A549 (cell line): ENCODE results near the gene BLMH. TPM values are rescaled to one million over a fixed set of nuclear protein-coding genes. Genes with fewer than 3 reads are reported as not detected.
A peak's percentile ranks its signal among the peaks of the same experiment; 100 is the strongest.

Source experiments
- ATAC-seq, 2 experiments: fragments of 200-7000 bp in 1 of 2; fragments of >200 bp in 1 of 2; cut with Nextera tagmentation in 1 of 2; cut with Tn5 transposase in 1 of 2; 3 replicates each; pipeline versions ENCODE4 v1.8.0 to v1.9.1; 2018 to 2020; ENCODE audit warnings: mild to moderate bottlenecking in 1 of 2, moderate library complexity in 1 of 2
- CTCF ChIA-PET: fragments of 300-600 bp; sonication (Branson Sonifier 250); formaldehyde crosslinking; extraction: SDS; loops from one replicate; lab custom pipeline; 2021; ENCODE audit warnings: antibody characterized with exemption, inconsistent platforms; lab: Yijun Ruan, JAX
- POLR2A ChIA-PET: fragments of 350-600 bp; formaldehyde crosslinking; extraction: SDS; loops from one replicate; lab custom pipeline; 2021; ENCODE audit warnings: antibody characterized with exemption, inconsistent platforms; lab: Yijun Ruan, JAX
- DNase-seq, 2 experiments: peaks; one replicate each; pipeline versions ENCODE4 v3.0.0 to v3.0.0-alpha.2; 2011 to 2016; ENCODE audit warnings: low read depth in 1 of 2, low spot score in 1 of 2
- FAIRE-seq: peaks from 2 replicates; lab custom pipeline; 2011; peaks lifted over from hg19 to GRCh38; lab: Jason Lieb, UNC
- H3K27ac ChIP-seq, 2 experiments: fragments of >200 bp; sonication (Bioruptor Twin); formaldehyde crosslinking; 3 replicates each; pipeline ENCODE4 v1.5.1; 2016 to 2017
- H3K4me1 ChIP-seq: fragments of >200 bp; sonication (Bioruptor Twin); formaldehyde crosslinking; 3 replicates; pipeline ENCODE4 v1.6.1; 2016
- H3K4me2 ChIP-seq: fragments of >200 bp; sonication (Bioruptor Twin); formaldehyde crosslinking; 3 replicates; pipeline ENCODE4 v1.6.1; 2016
- H3K4me3 ChIP-seq: fragments of >200 bp; sonication (Bioruptor Twin); formaldehyde crosslinking; 3 replicates; pipeline ENCODE4 v1.5.1; 2016
- H3K9me3 ChIP-seq: fragments of >200 bp; sonication (Bioruptor Twin); formaldehyde crosslinking; 3 replicates; pipeline ENCODE4 v1.6.1; 2016
- CEBPB ChIP-seq, 2 experiments: fragments of >200 bp in 1 of 2; sonication (Bioruptor Twin) in 1 of 2; formaldehyde crosslinking in 1 of 2; IDR thresholded peaks; 2 replicates each; pipeline ENCODE4 v1.6.1; 2012 to 2016
- CTCF ChIP-seq: fragments of >200 bp; sonication (Bioruptor Twin); formaldehyde crosslinking; IDR thresholded peaks from 3 replicates; pipeline ENCODE4 v1.5.1; 2016
- ELK1 ChIP-seq: fragments of 150-350 bp; IDR thresholded peaks from 2 replicates; pipeline ENCODE4 v1.6.1; 2014; ENCODE audit warnings: low read depth, mild to moderate bottlenecking, low read length
- EP300 ChIP-seq, 2 experiments: fragments of >200 bp; sonication (Bioruptor Twin); formaldehyde crosslinking; IDR thresholded peaks; 2 replicates in 1 of 2; 3 replicates in 1 of 2; pipeline ENCODE4 v1.6.1; 2016 to 2017
- ESRRA ChIP-seq: fragments of 150-350 bp; IDR thresholded peaks from 2 replicates; pipeline ENCODE4 v1.6.1; 2014; ENCODE audit warnings: mild to moderate bottlenecking, low read length, borderline replicate concordance
- FOXS1 ChIP-seq: fragments of 250-450 bp; sonication (Bioruptor Pico); IDR thresholded peaks from 2 replicates; pipeline ENCODE4 v1.5.0; 2020; ENCODE audit warnings: mild to moderate bottlenecking, moderate library complexity
- HOXA7 ChIP-seq: fragments of 250-450 bp; sonication (Bioruptor Pico); IDR thresholded peaks from 2 replicates; pipeline ENCODE4 v1.5.0; 2020; ENCODE audit warnings: mild to moderate bottlenecking, moderate library complexity
- KDM5A ChIP-seq: fragments of 200-600 bp; sonication (generic); IDR thresholded peaks from 2 replicates; pipeline ENCODE4 v1.6.1; 2016; ENCODE audit warnings: antibody characterized with exemption, mild to moderate bottlenecking
- MAFK ChIP-seq: fragments of 450-650 bp; IDR thresholded peaks from 2 replicates; pipeline ENCODE4 v1.6.1; 2014; ENCODE audit not compliant: partially characterized antibody
- MAZ ChIP-seq: fragments of 150-350 bp; IDR thresholded peaks from 2 replicates; pipeline ENCODE4 v1.6.1; 2014; ENCODE audit warnings: antibody characterized with exemption, low read depth, low read length, borderline replicate concordance
- MYC ChIP-seq: IDR thresholded peaks from 2 replicates; pipeline ENCODE4 v1.6.1; 2012; ENCODE audit warnings: mild to moderate bottlenecking, inconsistent platforms, low read length, improper control_type of control experiment, borderline replicate concordance
- NFE2L2 ChIP-seq: fragments of 150-350 bp; conservative IDR thresholded peaks from 2 replicates; pipeline ENCODE4 v1.6.1; 2014; ENCODE audit warnings: low read length
- PBX3 ChIP-seq: IDR thresholded peaks from 2 replicates; pipeline ENCODE4 v1.6.1; 2012
- RAD21 ChIP-seq, 2 experiments: fragments of >200 bp in 1 of 2; sonication (Bioruptor Twin) in 1 of 2; formaldehyde crosslinking in 1 of 2; IDR thresholded peaks in 1 of 2; conservative IDR thresholded peaks in 1 of 2; 2 replicates in 1 of 2; 3 replicates in 1 of 2; pipeline ENCODE4 v1.6.1; 2012 to 2018; ENCODE audit warnings: inconsistent platforms in 1 of 2
- RNF2 ChIP-seq: fragments of 200-600 bp; sonication (generic); IDR thresholded peaks from 2 replicates; pipeline ENCODE4 v1.6.1; 2016; ENCODE audit warnings: low read depth, mild to moderate bottlenecking, antibody characterized with exemption, moderate library complexity, borderline replicate concordance
- TP53 ChIP-seq: fragments of 250-450 bp; sonication (Bioruptor Pico); IDR thresholded peaks from 2 replicates; pipeline ENCODE4 v1.5.0; 2021; ENCODE audit warnings: mild to moderate bottlenecking, moderate library complexity
- ZC3H11A ChIP-seq: fragments of 450-650 bp; IDR thresholded peaks from 2 replicates; pipeline ENCODE4 v1.6.1; 2014; ENCODE audit warnings: antibody characterized with exemption, mild to moderate bottlenecking
- WGBS: methylation state at CpG from one replicate; pipeline ENCODE4 v1.1.6; 2017; ENCODE audit errors: missing lambda C conversion rate; 5-methylcytosine and 5-hydroxymethylcytosine counted together
- polyA plus RNA-seq, 4 experiments: library from polyadenylated mRNA; depleted of rRNA in 3 of 4; stranded (reverse); fragments of >200 nt; fragmentation: RNase III in 1 of 4; extraction: RNeasy Plus Mini Kit Qiagen cat#74134 plus additional on column Dnase treatment in 1 of 4; gene quantifications; 2 replicates in 3 of 4; 3 replicates in 1 of 4; pipeline ENCODE4 v1.2.3, GENCODE V29; 2011 to 2017
- TF ChIP-seq, protein P1 (sequence below): fragments of 250-450 bp; sonication (Bioruptor Pico); IDR thresholded peaks from 2 replicates; pipeline ENCODE4 v1.5.0; 2020; ENCODE audit warnings: low read depth, mild to moderate bottlenecking, moderate library complexity
- TF ChIP-seq, protein P2 (sequence below): fragments of 450-650 bp; IDR thresholded peaks from 2 replicates; pipeline ENCODE4 v1.6.1; 2014; ENCODE audit warnings: antibody characterized with exemption

Gene BLMH
- polyA plus RNA-seq, 2 of the 4 experiments (the other 2 are of a cell fraction): 38.5 to 66.4 TPM

DNA sequence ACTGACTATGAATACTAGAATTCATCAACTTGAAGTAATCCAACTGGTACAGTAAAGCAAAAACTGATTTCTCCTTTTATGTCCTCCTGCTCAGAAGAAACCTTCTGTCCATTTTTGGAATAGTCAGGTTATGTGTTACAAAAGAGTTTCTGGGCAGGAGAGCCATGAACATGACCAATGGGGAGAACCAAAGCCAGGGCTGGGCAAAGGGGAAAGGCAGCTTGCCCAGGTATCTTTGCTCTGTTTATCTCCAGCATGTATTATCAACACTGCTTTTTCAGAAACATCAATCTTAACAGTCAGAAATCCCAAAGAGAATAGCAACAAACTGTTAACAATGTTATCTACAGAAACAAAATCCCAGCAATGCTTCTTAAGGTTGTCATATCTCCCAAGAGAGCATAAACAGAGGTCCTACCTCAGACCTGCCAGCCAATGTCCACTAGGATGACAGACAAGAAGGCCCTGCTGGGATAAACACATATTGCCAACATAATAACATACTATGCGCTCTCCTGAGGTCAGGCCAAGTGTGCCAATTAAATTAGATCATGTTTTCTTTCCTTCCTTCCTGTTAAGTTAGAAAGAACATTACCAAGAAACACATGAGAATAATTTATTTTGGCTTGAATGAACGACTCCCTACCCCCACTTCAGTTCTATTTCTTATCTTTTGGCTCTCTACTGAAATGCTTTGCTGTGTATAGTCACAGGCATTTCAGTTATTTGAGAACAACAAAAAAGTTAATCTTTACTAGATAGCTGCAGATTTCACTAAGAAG lies 28.0 kb downstream of the BLMH start:
- POLR2A ChIA-PET: no interaction called here
- DNase-seq (peak in 1 of 2 experiments; percentile 9), ATAC-seq (peak in 1 of 2 experiments; percentile 82; a peak in 3 of 6 replicates), FAIRE-seq (peak; percentile 85)
- H3K4me1 ChIP-seq: peaks cover 24% of the 10 kb centered on the region
- no peak overlapping the region for H3K4me3 ChIP-seq
- CTCF ChIA-PET: interaction anchor here (0.6 to 1.3 kb wide), 3 partner anchors 14 to 436 kb away, joined by 3 to 5 read pairs (median 3); no protein-coding TSS in a partner anchor
- TF ChIP-seq FOXS1 (CRISPR knock-in tag) (no peak), ZC3H11A (no peak), RNF2 (no peak), MAFK (no peak), MYC (no peak), EP300 (IDR thresholded peaks at IDR 0.05) (no peak), CEBPB (IDR thresholded peaks at IDR 0.05) (no peak), TP53 (CRISPR knock-in tag) (no peak), NFE2L2 (no peak), KDM5A (no peak), RAD21 (conservative IDR thresholded peaks at IDR 0.05 in 1 of 2, IDR thresholded peaks at IDR 0.05 in 1 of 2) (no peak), ESRRA (no peak), ELK1 (no peak), HOXA7 (CRISPR knock-in tag) (no peak), MAZ (no peak), CTCF (no peak)
- TF ChIP-seq, protein P1, sequence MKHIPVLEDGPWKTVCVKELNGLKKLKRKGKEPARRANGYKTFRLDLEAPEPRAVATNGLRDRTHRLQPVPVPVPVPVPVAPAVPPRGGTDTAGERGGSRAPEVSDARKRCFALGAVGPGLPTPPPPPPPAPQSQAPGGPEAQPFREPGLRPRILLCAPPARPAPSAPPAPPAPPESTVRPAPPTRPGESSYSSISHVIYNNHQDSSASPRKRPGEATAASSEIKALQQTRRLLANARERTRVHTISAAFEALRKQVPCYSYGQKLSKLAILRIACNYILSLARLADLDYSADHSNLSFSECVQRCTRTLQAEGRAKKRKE (CRISPR knock-in tag): no peak
- TF ChIP-seq, protein P2, sequence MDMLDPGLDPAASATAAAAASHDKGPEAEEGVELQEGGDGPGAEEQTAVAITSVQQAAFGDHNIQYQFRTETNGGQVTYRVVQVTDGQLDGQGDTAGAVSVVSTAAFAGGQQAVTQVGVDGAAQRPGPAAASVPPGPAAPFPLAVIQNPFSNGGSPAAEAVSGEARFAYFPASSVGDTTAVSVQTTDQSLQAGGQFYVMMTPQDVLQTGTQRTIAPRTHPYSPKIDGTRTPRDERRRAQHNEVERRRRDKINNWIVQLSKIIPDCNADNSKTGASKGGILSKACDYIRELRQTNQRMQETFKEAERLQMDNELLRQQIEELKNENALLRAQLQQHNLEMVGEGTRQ: no peak
- H3K4me2 ChIP-seq: peak overlapping the region; percentile 57
- no peaks in the 10 kb centered on the region for H3K9me3 ChIP-seq
- peak overlapping the region; percentile 33 to 50; a peak in 5 of 6 replicates for H3K27ac ChIP-seq
- WGBS: 39% methylated on average over 2 of the region's 2 CpGs

- no peak for DNase-seq
- FAIRE-seq: no peak
- Histone ChIP-seq H3K27ac (no peak overlapping the region), H3K4me1 (no peaks in the 10 kb centered on the region), H3K4me2 (no peak overlapping the region), H3K9me3 (no peaks in the 10 kb centered on the region), H3K4me3 (no peak overlapping the region)
- no peak for ATAC-seq
- POLR2A ChIA-PET: no interaction called here
- CTCF ChIA-PET: interaction anchor here (0.8 to 2.5 kb wide), 8 partner anchors 11 to 164 kb away, joined by 3 to 7 read pairs (median 4); no protein-coding TSS in a partner anchor
- 76% methylated on average over 5 of the region's 5 CpGs for WGBS
- no peak for TF ChIP-seq PBX3
- TF ChIP-seq, all 56 proteins: peak for 0
Measured at GRCh38 chr17:30256756-30257506, 34.8 kb downstream of the BLMH start.
